NT2/D1 (cell line): Measurements from ENCODE around the gene LRCH4.

Experiments
- YY1 ChIP-seq: IDR thresholded peaks from 2 replicates; pipeline ENCODE4 v1.6.1; 2011; ENCODE audit not compliant: insufficient read length, insufficient read depth
- ZNF274 ChIP-seq: IDR thresholded peaks from 2 replicates; pipeline ENCODE4 v1.6.1; 2011; ENCODE audit warnings: mild to moderate bottlenecking, low read depth, low read length

- TF ChIP-seq ZNF274 (no peak), YY1 (no peak)
Observed at GRCh38 chr7:100588438-100588837, 2.5 kb upstream of the LRCH4 start.
